Activated CD4-positive, alpha-beta T cell treated with anti-CD3 and anti-CD28 coated beads, Interleukin-2, Interleukin-6, amounts not matched to agents 100 ng/mL and 50 ng/mL, durations not matched to agents 16 hours and 8 hours (primary cell): ENCODE measurements around the gene FAM53B.
A peak's percentile ranks its signal among the peaks of the same experiment; 100 is the strongest.

Experiments used
- DNase-seq: peaks from one replicate; pipeline ENCODE4 v3.0.0-alpha.2; 2020

The FAM53B gene

DNA sequence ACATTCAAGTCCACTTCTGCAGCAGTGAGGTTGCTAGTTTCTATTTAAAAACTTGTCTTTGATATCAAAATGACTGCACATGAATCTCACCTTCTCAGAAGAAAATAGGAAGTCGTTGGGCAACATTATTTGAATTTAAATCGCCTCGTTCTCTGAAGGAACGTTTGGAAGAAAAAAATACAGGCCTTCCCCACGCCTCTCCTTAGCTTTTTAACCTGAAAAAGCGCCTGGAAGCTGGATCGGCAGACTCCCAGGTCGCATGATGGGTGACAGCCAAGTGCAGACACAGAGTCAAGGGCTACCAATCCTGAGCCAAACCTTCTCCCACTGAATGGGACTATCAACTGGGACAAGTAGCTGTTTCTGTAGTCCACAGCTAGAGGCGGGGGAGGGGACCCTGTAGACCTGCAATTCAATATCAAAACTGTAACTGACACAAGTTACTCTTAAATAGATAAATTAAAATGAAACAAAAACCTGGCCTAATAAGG is 2.2 kb downstream of the FAM53B start:
- DNase-seq, result no peak

DNA sequence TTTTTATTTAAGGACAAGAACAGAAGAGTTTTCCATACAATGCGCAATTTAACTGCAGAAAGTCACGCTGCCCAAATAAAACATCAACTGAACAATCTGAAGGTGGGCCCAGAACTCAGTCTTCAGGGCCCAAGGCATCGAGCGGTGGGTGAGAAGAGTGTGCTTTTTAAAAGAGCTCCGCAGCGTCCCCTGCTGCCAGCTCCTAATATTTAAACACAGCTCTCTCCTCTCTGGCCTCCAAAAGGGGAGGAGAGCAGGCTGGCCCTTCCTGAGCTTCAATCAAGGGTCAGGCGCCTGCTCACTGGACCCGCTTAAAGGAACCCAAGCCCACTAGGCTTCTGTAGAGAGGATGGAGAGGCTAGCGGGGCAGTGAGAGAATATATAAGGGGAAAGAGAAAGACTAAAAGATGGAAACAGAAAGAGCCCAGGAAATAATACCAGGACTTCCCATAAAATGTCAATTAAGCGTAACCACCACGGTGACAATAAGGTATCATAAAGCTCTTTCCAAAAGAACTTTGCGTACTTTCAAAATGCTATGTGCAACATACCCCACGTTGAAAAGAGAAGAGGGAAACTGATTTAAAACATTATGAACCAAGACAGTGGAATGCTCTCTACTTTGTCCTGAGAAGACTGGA is 2.8 kb downstream of the FAM53B start:
- DNase-seq, result peak; percentile 80

DNA sequence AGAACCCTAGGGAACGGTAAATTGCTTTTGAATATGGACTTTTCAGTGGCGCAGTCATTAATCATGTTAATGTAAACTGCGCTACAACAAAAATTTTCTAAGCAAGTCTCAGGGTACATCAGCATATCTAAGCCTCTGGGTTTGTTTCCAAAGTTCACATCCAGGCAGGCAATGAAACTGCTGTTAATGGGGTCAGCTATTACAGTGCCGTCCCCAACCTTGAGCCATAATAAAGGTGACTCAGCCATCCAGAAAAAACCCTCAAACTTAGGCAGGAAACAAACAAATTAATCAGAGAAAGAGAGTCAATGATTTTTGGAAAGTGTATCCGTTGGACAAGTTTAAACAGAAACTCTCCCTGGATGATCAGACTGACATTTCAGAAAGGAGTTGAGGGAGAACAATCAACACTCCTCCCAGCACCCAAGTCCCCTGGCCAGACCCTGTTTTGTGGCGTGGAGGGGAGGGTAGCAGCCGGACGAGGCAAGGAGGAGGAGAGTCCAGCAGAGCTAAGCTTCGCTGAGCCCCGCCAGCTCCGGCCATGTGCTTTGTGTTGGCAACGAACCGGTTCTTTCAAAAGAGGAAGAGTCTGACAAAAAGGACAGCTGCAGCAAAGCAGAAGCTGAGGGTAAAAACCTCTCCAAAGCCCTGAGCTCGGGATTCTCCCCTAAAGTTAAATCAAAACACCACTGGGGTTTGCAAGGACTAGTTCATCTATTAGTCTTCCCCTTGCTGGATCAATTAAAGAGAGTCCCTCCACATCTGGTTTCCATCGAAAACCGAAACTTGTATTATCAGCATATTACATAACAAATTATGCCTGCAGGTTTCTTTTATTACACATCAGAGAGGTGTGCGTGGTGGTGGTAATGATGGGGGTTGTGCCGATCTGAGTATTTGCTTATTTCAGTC is 3.6 kb downstream of the FAM53B start:
- DNase-seq, result no peak

DNA sequence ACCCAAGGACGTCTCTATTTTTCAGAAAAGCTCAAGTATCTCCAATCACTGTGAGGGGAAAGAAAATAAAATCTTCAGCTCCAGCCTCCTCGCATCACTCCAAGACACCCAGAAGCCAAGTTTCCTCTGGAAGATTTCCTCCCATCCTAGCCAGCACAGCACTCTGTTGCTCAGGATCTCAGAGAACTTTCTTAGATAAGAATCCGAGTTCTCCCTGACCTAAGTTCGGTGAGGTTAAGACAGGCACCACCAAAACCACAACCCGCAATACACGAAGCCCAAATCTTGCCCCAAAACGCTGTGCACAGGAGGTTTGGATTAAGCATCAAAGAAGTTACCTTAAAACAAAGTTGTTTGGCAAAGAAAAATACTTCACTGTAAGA is 4.2 kb downstream of the FAM53B start:
- no peak for DNase-seq

DNA sequence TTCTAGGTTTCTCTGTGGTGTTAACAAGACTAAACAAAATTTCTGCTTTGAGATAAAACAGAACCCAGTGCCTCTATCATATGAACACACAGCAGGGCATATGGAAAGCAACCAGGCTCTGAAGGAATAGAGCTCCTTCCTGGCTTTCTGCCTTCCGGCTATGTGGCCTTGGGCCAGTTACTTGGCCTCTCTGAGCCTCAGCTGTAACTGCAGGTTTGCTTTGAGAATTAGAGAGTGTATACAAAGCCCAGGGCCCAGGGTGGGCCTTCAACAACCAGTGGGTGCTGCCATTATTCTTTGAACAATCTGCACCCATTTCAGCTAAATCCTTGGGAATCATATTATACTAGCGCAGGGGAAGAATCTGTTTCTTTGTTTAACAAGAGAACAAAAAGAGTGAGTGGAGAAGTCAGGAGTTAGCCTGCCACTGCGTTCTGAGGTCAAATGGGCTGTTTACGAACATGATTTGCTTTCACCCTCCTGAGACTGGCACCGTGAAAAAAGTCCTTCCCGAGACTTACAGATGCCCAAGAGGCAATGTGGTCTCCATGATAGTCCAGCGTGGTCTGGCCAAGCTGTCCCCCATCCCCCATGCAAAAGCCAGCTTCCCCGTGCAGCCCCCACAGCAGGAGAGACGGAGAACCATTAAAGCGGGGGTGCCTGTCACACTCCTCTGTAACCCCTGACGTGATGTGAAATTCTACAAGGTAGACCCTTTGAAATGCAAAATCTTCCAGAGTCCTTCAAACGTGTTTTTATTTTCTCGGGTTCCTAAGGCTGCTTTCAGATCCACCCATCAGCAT is 4.9 kb downstream of the FAM53B start:
- DNase-seq, result no peak

DNA sequence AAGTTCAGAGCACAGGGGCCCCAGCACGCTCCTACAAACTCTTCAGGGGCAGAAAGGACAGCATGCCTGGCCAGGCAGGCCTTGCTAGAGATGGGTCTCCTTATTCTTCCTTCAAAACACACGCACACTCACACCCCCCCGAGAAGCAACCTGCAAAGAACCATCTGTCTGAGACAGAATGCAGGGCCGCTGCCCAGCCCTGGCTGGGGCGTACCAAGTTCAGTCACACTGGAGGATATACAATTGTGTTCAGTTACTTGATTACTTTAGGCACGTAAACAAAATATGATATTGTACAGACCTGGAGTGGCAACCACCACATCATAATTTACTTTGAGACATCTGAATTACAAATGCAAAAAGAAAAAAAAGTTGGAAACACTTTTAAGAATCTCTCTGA is 5.7 kb downstream of the FAM53B start:
- no peak for DNase-seq

DNA sequence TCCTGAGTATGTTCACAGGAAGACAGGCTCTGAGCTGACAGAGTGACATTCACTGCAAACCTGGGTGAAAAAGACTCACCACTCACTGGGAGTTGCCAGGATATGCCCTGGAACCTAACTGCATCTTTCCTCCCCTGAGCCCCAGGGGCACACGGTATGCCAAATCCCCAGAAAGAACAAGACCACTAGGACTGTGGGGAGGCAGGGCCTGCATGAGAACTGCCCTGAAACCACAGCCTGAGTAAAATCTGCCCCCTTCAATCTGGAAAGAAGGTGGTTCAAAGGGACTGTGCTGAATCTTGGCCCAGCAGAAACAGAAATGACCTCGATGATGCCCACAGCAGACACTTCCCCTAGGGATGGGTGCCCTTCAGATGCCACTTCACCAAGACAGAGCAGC is 6.5 kb downstream of the FAM53B start:
- no peak for DNase-seq

DNA sequence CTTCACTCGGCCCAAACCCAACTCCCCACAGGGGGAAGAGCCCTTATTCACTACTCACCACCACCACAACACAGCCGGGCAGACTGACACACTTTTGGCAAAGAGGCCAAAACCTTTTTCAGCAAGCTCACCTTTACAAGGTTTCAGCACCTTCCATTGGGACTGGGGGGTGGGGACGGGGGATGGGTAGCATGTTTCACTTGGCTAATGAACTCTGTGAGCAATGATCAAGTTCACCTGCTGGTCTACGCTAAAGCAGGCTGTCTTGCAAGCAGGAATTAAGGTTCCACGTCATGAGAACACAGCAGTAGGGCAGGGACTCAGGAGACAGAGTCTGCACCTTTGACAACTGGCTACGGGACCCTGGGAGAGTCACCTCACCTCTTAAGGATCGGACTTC is 7.0 kb downstream of the FAM53B start:
- DNase-seq, result no peak

DNA sequence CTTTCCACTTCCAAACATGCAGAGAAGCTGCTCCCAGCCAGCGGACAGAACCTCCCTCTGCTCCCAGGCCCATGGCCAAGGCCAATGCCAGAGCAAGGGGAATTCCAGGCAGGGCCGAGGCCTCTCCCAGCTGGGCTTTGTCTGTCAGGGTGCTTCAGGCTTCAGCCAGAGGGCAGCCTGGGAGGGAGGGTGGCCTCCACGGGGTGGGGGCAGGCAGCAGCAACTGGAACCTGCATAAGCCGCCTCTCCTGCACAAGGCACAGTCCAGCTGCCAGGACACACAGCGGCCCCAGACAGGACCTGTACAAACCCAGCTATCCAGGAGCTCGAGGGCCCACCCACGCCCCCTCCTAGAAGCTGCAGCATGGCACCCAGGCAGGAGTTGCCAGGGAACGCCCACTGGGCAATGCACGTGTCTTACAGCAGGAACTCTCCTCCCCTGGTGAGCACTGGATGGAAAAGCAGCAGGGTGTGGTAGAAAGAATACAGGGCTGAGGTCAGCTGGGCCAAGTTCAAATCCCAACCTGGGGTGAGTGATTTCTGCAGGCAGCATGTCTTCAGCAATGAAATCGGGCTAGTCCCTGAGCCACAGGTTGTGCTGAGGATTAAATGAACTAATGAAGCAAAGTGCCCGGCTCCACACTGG is 7.6 kb downstream of the FAM53B start:
- no peak for DNase-seq

DNA sequence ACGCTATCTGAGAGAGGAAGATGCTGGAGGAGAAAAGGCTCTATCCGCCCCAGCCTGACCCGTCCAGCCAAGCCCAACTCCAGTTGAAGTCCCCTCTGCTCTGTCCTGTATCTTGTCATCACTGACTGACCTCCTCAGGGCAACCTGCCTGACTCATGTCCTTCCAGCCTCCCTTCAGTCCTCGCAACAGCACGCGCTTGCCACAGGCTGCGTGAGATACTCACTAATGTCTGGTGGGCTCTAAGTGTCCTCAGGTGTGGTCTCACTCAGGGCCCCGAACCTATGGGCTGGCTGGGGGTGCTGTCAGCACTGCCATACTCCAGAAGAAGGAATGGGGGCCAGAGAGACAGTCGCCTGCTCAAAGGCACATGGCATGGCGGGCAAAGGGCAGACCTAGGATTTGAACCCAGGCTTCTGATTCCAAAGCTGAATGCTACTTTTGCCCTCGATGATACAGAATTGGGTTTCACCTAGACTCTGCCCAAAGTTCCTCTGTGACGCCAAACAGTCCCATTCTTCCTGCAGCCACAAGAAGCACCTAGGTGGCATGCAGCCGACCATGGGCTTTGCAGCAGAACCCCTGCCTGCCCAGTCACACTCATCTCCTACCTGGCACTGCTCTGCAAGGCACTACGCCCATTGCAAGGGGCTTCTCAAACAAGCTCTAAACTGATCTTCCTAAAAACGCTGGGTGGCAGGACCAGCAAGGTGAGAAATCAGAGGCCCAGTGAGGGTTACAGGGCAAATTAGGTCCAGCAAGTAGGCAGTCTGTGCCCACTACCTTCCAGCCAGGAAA is 8.5 kb downstream of the FAM53B start:
- DNase-seq, result no peak

DNA sequence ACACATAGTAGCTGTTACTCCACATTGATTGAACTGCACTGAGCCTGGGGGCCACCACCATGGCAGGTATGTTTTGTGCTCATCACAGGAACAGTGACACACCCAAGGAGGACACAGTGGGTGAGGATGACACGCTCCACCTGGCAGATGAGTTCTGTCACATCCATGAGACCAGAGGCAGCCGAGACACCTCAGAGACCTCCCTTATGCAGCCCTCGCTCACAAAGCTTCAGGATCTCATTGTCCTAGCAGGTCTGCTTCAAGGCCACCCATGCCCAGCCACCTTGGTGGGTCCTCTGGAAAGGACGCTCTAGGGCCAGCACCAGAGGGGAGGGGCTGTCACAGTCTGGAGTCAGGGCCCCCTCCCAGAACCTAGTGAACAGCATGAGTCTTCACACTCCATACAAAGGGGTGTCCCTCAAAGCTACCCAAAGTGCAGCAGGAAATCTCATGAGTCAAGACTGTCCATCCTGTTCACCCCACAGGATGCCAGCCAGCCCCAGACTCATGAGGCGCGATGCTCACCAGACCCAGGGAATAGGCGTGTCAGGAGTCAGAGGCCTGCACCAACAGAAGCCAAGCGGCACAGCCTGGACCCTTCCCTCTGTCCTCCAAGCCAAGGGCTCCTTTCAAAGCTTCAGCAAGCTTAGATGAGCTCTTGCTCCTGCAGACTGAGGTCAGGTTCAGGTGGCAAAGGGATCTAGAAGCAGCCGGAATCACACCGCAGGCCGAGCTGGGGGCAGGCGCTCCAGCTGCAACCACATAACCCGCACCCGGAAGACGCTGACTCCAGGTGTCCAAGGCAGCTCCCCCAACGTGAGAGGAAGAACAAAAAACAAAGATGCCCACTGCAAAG is 9.6 kb downstream of the FAM53B start:
- DNase-seq, result peak; percentile 66

DNA sequence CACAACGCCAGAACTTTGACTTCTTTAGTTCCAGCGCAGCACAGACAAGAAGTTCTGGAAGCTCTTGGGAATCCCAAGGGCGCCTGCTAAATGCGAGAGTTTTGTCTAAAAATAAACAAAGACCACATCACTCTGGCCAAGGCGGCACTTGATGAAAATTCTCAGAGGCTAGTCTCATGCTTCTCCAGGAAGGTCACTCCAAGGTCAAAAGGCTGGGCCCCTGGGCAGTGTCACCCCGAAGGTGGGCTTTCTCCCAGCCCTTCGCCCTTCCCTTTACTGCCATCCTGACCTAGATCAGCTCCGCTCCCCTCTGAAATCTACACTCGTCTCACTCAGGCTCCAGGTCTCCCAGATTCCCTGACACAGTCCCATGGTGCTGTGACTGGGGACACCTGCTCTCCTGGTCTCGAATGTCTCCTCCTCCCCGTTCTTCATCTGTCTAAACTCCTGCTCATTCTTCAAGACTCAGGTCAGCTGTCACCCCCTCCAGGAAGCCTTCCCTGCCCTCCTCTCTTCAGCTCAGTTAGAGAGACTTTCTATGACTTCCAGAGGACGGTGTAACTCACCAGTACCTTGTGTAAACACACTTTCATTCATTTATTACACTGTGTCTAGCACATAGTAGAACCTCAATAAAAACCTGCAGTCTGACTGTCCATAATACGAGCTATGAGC is 10.5 kb downstream of the FAM53B start:
- DNase-seq, result no peak

DNA sequence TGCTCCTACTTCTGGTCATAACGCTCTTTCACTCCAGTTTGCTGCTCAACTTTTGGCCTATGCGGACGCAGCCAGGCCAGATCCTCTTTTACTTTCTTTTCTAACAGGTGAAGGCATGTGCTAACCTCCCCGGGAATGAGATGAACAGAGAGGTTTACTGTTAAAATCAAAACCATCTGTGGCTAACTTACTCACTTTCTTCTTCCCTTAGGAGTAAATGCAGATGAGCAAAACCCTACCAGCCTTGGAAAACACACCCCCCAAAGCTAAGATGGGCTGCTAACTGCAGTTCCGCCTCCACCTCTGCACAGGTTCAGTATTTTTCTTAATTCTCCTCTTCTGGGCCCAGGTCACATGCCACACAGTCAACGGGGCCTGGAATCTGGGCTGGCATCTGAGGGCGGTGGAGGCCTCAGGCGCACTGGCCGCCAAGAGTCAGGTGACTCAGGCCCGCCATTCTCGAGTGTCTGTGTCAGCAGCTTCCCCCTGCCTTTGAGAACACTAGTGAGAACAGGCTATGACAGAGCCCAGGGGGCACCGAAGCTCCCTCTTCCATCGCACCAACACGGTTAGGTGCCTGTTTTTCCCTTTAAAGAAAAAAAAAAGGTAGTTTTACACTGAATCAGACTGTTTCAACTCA is 11.1 kb downstream of the FAM53B start:
- peak; percentile 87 for DNase-seq

DNA sequence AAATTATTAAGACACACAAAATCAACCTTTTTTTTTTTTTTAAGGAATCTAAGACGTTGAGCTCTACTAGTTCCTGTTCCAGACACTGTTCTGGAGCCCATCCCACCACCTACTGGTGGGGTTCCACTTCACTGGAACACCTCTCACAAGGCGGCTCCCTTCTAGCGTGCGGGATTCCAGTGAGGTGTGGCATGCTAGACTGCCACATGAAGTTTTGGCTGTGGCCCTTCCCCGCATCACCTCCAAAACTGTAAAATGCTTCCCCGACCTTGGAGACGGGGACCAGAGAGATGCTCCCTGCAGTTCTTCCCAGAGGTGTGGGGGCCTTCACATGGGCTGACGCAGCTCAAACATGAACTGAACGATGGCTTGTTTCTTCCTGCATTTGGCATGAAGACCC is 12.6 kb downstream of the FAM53B start:
- DNase-seq, result no peak

DNA sequence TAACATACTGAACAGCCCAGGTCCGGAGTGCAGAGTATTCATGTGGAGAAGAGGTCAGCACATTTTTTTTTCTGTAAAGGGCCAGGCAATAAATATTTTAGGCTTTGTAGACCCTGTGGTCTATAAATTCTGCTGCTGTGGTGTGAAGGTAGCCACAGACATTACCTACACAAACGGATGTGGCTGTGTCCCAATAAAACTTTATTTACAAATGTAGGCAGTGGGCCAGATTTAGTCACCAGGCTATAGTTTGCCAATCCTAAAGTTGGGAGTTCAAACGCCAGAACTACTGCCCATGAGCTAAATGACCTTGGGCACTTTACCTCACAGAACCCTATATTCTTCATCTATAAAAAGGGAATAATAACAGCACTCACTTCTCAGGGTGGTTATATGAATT is 13.4 kb downstream of the FAM53B start:
- DNase-seq, result no peak

DNA sequence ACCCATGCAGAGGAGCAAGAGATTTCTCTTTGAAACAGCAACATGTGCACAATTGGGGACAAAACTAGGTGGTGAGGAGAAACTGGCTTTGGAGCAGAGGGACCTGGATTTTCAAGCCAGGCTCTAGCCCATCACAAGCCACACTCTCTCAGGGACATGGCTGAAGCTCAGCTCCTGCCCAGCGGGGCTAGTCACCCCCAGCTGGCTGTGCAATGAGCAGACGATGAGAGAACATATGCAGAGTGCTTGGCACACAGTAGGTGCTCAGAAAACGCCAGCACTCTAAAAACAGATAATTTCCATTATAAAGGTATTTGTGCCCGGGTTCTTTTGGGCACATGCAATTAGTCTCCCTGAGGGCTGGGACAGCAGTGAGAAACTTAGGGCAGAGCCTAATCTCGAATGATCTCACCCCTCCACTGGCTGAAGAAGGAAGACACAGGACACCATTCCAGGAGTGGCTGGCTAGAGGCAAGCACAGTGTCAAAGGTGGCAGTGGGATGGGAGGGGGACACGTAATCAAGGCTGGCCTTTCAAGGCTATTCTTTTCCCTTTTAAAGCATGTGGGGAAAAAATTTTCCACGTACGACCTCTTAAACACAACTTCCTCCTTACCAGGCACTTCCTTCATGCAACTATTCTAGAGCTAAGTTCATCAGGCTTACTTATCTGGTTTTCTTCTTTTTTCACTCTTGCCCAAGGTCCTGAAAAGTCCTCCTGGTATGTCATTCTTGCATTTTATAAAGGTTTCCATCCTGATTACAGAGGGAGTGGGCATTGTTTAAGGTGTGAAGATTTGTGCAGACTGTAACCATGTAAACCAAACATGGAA is 15.1 kb downstream of the FAM53B start:
- DNase-seq, result no peak

DNA sequence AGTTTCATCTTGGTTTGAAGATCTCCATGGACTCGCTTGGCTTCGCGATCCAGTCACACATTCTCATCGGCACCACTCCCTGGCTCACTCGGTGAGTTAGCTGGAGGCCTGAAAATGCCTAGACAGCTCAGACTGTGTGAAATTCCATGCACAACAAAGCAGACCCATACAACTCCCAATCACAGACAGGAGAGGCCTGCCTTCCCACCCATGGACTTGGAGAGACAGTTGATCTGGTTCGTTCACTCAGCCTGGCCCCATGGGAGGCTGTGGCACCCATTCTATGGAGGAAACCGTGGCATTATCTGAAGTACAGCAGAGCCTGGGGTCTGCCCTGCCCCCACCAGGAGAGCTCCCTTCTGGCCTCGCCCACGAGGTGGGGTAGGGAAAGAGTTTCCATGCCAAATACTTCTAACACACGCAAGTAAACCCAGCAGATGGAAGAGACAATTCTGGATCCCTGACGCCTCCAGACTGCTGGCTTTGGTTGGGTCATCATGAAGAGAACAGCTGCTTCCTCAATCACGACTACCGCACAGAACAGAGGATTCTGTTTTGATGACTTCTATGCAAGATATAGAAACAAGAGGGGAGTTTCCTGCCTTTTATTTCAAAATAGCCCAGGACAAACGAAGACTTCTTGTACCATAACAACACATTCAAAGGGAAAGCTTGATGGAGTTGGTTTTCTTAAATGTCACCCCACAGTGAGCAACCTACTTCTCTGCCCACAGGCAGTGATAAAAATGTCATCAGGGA is 15.9 kb downstream of the FAM53B start:
- no peak for DNase-seq

DNA sequence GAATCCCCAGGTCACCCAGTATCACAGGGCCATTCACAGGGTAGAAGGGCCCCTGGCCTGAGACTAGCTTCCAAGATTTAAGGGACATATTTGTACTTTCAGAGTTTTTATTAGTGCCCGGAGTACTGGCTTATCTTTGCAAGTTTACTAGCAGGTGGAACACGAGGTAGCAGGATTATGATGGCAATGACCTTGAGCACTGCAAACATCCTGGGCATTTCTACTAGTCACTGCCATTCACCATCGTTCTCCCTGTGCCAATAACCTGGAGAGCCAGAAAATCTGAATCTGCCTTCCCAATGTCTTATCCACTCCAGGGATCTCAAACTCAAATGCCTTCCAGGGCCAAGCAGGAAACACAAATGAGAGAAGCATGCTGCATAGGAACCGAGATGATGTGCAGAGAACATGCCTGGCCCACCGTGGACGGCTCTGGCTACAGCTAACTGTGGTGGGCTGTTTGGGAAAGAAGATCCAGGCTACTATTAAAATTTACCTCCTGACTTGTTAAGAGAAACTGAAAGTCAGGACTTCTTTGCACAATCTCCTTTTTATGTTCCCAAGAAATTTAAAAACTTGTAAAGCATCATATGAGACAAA is 16.7 kb downstream of the FAM53B start:
- no peak for DNase-seq
